ENCODE results near the gene PGM1. TPM values are rescaled to one million over a fixed set of nuclear protein-coding genes. Genes with fewer than 3 reads are reported as not detected.

The PGM1 gene
- polyA plus RNA-seq, 3 donors, result 8.2 to 39.8 (median 28.7) TPM

DNA sequence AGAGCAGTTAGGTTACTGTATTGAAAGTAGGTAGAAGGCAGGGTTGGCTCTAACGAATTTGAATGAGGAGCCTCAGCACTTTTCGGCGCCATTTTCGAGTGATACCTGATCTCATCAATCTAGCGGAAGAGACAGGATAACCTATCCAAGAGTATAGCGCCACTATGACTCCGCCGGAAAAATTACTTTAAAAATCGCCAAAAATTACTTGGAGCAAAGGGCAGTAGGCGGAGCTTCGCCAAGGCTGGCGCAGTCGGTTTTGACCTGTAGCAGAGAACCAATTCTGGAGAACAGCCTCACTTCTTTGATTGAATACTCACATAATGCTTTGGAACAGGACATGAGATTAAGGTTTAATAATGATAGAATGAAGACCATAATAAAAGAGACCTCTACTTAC, 44.3 kb upstream of the PGM1 start:
- H3K27ac ChIP-seq (ENCODE audit: low read depth in 1 of 2, low read length in 2 of 2), result no peak overlapping the region
- H4K20me1 ChIP-seq (ENCODE audit: insufficient read depth, low read length), result no peaks in the 10 kb centered on the region
- no peak for DNase-seq
- Mint-ChIP-seq H3K36me3 (peaks cover 1 to 6% of the 10 kb centered on the region in 2 donors), H3K27ac (no peak overlapping the region), H3K27me3 (ENCODE audit: low read depth in 3 of 3) (peaks cover 0 to 1% (median 0%) of the 10 kb centered on the region in 3 donors), H3K4me1 (no peaks in the 10 kb centered on the region), H3K4me3 (no peak overlapping the region), H3K9me3 (no peaks in the 10 kb centered on the region)
- no peaks in the 10 kb centered on the region for H3K36me3 ChIP-seq (replicated peaks in 1 of 2; ENCODE audit: control insufficient read depth in 1 of 2, insufficient read depth in 2 of 2, low read length in 2 of 2)
- H3K79me2 ChIP-seq (ENCODE audit: insufficient read depth, low read length), result no peaks in the 10 kb centered on the region
- H3K27me3 ChIP-seq (ENCODE audit: control insufficient read depth in 2 of 2, insufficient read depth in 2 of 2, low read length in 2 of 2), result no peaks in the 10 kb centered on the region
- intact Hi-C loops (cut with micrococcal nuclease), result no loop called here
- no peak overlapping the region for H3K4me2 ChIP-seq (replicated peaks; ENCODE audit: extremely low read depth, low read length, poor library complexity, severe bottlenecking)
- no peaks in the 10 kb centered on the region for H3K4me1 ChIP-seq (ENCODE audit: control insufficient read depth in 1 of 2, insufficient read depth in 2 of 2, low read length in 2 of 2)
- no peaks in the 10 kb centered on the region for H3K9me3 ChIP-seq (replicated peaks in 1 of 2; ENCODE audit: control insufficient read depth in 1 of 2, insufficient read depth in 1 of 2, low read length in 2 of 2)
- WGBS (ENCODE audit: insufficient coverage), result 96% methylated on average over 4 of the region's 13 CpGs
- H3K9ac ChIP-seq (ENCODE audit: insufficient read depth, low read length, poor library complexity, severe bottlenecking), result no peak overlapping the region
- no peak overlapping the region for H2AFZ ChIP-seq (ENCODE audit: insufficient read depth, low read depth, low read length, poor library complexity, severe bottlenecking)
- TF ChIP-seq, protein P1, sequence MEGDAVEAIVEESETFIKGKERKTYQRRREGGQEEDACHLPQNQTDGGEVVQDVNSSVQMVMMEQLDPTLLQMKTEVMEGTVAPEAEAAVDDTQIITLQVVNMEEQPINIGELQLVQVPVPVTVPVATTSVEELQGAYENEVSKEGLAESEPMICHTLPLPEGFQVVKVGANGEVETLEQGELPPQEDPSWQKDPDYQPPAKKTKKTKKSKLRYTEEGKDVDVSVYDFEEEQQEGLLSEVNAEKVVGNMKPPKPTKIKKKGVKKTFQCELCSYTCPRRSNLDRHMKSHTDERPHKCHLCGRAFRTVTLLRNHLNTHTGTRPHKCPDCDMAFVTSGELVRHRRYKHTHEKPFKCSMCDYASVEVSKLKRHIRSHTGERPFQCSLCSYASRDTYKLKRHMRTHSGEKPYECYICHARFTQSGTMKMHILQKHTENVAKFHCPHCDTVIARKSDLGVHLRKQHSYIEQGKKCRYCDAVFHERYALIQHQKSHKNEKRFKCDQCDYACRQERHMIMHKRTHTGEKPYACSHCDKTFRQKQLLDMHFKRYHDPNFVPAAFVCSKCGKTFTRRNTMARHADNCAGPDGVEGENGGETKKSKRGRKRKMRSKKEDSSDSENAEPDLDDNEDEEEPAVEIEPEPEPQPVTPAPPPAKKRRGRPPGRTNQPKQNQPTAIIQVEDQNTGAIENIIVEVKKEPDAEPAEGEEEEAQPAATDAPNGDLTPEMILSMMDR (IDR thresholded peaks at IDR 0.05), result no peak
- H3K4me3 ChIP-seq (replicated peaks in 1 of 3; ENCODE audit: low read depth in 2 of 3, low read length in 3 of 3), result no peak overlapping the region

DNA sequence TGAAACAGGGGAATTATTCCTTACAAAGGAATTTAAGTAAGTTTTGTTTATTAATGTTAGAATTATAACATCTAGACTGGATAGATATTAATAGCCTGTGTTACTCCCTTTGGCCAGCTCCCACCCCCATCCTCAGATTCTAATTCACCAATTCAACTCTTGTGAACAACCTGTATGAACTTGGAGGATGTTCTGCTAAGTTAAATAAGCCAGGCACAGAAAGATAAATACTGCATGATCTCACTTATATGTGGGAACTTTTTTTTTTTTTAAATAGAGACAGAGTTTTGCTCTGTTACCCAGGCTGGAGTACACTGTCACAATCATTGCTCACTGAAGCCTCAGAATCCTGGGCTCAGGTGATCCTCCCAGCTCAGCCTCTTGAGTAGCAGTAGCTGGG, 37.7 kb upstream of the PGM1 start:
- no peaks in the 10 kb centered on the region for H3K4me1 ChIP-seq (ENCODE audit: control insufficient read depth in 1 of 2, insufficient read depth in 2 of 2, low read length in 2 of 2)
- H2AFZ ChIP-seq (ENCODE audit: insufficient read depth, low read depth, low read length, poor library complexity, severe bottlenecking), result no peak overlapping the region
- H3K4me3 Mint-ChIP-seq, result no peak overlapping the region
- no peaks in the 10 kb centered on the region for H4K20me1 ChIP-seq (ENCODE audit: insufficient read depth, low read length)
- no peak for DNase-seq
- H3K4me2 ChIP-seq (replicated peaks; ENCODE audit: extremely low read depth, low read length, poor library complexity, severe bottlenecking), result no peak overlapping the region
- peaks cover 0 to 3% of the 10 kb centered on the region in 2 donors for H3K36me3 Mint-ChIP-seq
- H3K79me2 ChIP-seq (ENCODE audit: insufficient read depth, low read length), result no peaks in the 10 kb centered on the region
- intact Hi-C loops (cut with micrococcal nuclease), result no loop called here
- no peaks in the 10 kb centered on the region for H3K27me3 ChIP-seq (ENCODE audit: control insufficient read depth in 2 of 2, insufficient read depth in 2 of 2, low read length in 2 of 2)
- H3K9ac ChIP-seq (ENCODE audit: insufficient read depth, low read length, poor library complexity, severe bottlenecking), result no peak overlapping the region
- no peaks in the 10 kb centered on the region for H3K9me3 ChIP-seq (replicated peaks in 1 of 2; ENCODE audit: control insufficient read depth in 1 of 2, insufficient read depth in 1 of 2, low read length in 2 of 2)
- no peaks in the 10 kb centered on the region for H3K27me3 Mint-ChIP-seq (ENCODE audit: low read depth in 3 of 3)
- no peak overlapping the region for H3K4me3 ChIP-seq (replicated peaks in 1 of 3; ENCODE audit: low read depth in 2 of 3, low read length in 3 of 3)
- no peak overlapping the region for H3K27ac Mint-ChIP-seq
- TF ChIP-seq, protein P1 (IDR thresholded peaks at IDR 0.05), result no peak
- no peaks in the 10 kb centered on the region for H3K36me3 ChIP-seq (replicated peaks in 1 of 2; ENCODE audit: control insufficient read depth in 1 of 2, insufficient read depth in 2 of 2, low read length in 2 of 2)
- H3K4me1 Mint-ChIP-seq, result no peaks in the 10 kb centered on the region
- no peaks in the 10 kb centered on the region for H3K9me3 Mint-ChIP-seq
- H3K27ac ChIP-seq (ENCODE audit: low read depth in 1 of 2, low read length in 2 of 2), result no peak overlapping the region

Measured in CD14-positive monocyte (primary cell).